Testis (tissue), 3 donors: ENCODE measurements around the gene CMPK2. TPM values are rescaled to one million over a fixed set of nuclear protein-coding genes. Genes with fewer than 3 reads are reported as not detected.

Experiments used
- DNase-seq: peaks from one replicate; pipeline ENCODE4 v3.0.0-alpha.2; 2019
- H3K27ac ChIP-seq, 2 donors: fragments of 200-600 bp; sonication (generic); one replicate each; pipeline ENCODE4 v1.5.1; 2019
- H3K27me3 ChIP-seq: fragments of 200-600 bp; sonication (generic); one replicate; pipeline ENCODE4 v1.5.1; 2019
- H3K36me3 ChIP-seq: fragments of 200-600 bp; sonication (generic); one replicate; pipeline ENCODE4 v1.5.1; 2017; ENCODE audit warnings: low read depth; ENCODE audit errors: missing control alignments
- H3K4me1 ChIP-seq: fragments of 200-600 bp; sonication (generic); one replicate; pipeline ENCODE4 v1.5.1; 2019
- H3K4me3 ChIP-seq, 2 donors: fragments of 200-600 bp; sonication (generic); one replicate each; pipeline ENCODE4 v1.5.1; 2017 to 2019
- H3K9me3 ChIP-seq: fragments of 200-600 bp; sonication (generic); one replicate; pipeline ENCODE4 v1.5.1; 2017
- CTCF ChIP-seq, 3 experiments: fragments of 450-650 bp in 2 of 3; fragments of 200-600 bp in 1 of 3; sonication (generic) in 1 of 3; IDR thresholded peaks; one replicate each; pipeline ENCODE4 v1.5.1; 2016 to 2019; ENCODE audit warnings: antibody characterized with exemption in 3 of 3, mild to moderate bottlenecking in 2 of 3, moderate library complexity in 1 of 3
- POLR2A ChIP-seq: fragments of 450-650 bp; IDR thresholded peaks from one replicate; pipeline ENCODE4 v1.6.1; 2017; ENCODE audit warnings: antibody characterized with exemption, mild to moderate bottlenecking, moderate library complexity
- WGBS, 2 donors: methylation state at CpG; one replicate each; pipeline ENCODE4 v1.1.5; 2018; 5-methylcytosine and 5-hydroxymethylcytosine counted together
- intact Hi-C: fragments of 100-400 bp; cut with DNase I; formaldehyde crosslinking; loops from one replicate; pipeline ENCODE4 v1.15.1; 2023; ENCODE audit warnings: low total_unique reads
- polyA plus RNA-seq: library from polyadenylated mRNA; stranded (reverse); fragments of 350-450 nt; fragmentation: Illumina TruSeq; extraction: RNeasy Lipid Tissue Mini Kit (QIAGEN cat#74804); gene quantifications from one replicate; pipeline ENCODE4 v1.2.3, GENCODE V29; 2014; ENCODE audit warnings: low read depth, low replicate concordance; ENCODE audit not compliant: insufficient read depth
- total RNA-seq, 2 donors: library from RNA; depleted of rRNA; stranded (reverse); fragments of >200 nt; gene quantifications; one replicate each; pipeline ENCODE4 v1.2.3, GENCODE V29; 2016

Gene CMPK2
- total and polyA plus RNA-seq, 3 donors from 2014 or later = 11.1 to 16.1 (median 15.4) TPM

GRCh38 chr2:6911721-6912120 is 46.0 kb upstream of the CMPK2 start:
- TF ChIP-seq CTCF (IDR thresholded peaks at IDR 0.05) = no peak
- TF ChIP-seq POLR2A = no peak
- Histone ChIP-seq H3K36me3 (no peaks in the 10 kb centered on the region), H3K9me3 (no peaks in the 10 kb centered on the region)

GRCh38 chr2:6909431-6910385 is 44.0 kb upstream of the CMPK2 start:
- H3K36me3 ChIP-seq = no peaks in the 10 kb centered on the region
- no peak for DNase-seq
- no peaks in the 10 kb centered on the region for H3K4me1 ChIP-seq
- no peak overlapping the region for H3K27ac ChIP-seq
- H3K4me3 ChIP-seq = no peak overlapping the region
- TF ChIP-seq CTCF (IDR thresholded peaks at IDR 0.05) (no peak), POLR2A (no peak)
- no peaks in the 10 kb centered on the region for H3K27me3 ChIP-seq
- intact Hi-C loops = loop anchor here (10.0 kb wide), 1 partner anchor 115 kb away; no protein-coding TSS in a partner anchor
- WGBS, 2 donors = 85 to 86% methylated on average over 8 of the region's 8 CpGs
- no peaks in the 10 kb centered on the region for H3K9me3 ChIP-seq

More at GRCh38 chr2:6911721-6912120, 46.0 kb upstream of the CMPK2 start:
- Histone ChIP-seq H3K27me3 (no peaks in the 10 kb centered on the region), H3K27ac (no peak overlapping the region), H3K4me3 (no peak overlapping the region), H3K4me1 (no peaks in the 10 kb centered on the region)
- intact Hi-C loops = loop anchor here (10.0 kb wide), 1 partner anchor 113 kb away; no protein-coding TSS in a partner anchor
- no peak for DNase-seq

GRCh38 chr2:6908291-6908690 is 42.6 kb upstream of the CMPK2 start:
- Histone ChIP-seq H3K9me3 (no peaks in the 10 kb centered on the region), H3K27me3 (no peaks in the 10 kb centered on the region), H3K27ac (no peak overlapping the region), H3K36me3 (no peaks in the 10 kb centered on the region), H3K4me1 (no peaks in the 10 kb centered on the region), H3K4me3 (no peak overlapping the region)
- DNase-seq = no peak
- TF ChIP-seq CTCF (IDR thresholded peaks at IDR 0.05) (no peak), POLR2A (no peak)
- WGBS, 2 donors = 80 to 95% methylated on average over 2 of the region's 2 CpGs
- intact Hi-C loops = no loop called here

- no peak overlapping the region for H3K4me3 ChIP-seq
- no peaks in the 10 kb centered on the region for H3K4me1 ChIP-seq
- TF ChIP-seq POLR2A (no peak), CTCF (IDR thresholded peaks at IDR 0.05) (no peak)
- no peaks in the 10 kb centered on the region for H3K9me3 ChIP-seq
- 74 to 77% methylated on average over 1 of the region's 1 CpG for WGBS, 2 donors
- no peaks in the 10 kb centered on the region for H3K27me3 ChIP-seq
- no peak for DNase-seq
- H3K36me3 ChIP-seq = no peaks in the 10 kb centered on the region
- intact Hi-C loops = no loop called here
- H3K27ac ChIP-seq = no peak overlapping the region
Observed at GRCh38 chr2:6906165-6906741, 40.5 kb upstream of the CMPK2 start.
